ENCODE results near the gene ATP2C1.

ATP2C1 gene

DNA sequence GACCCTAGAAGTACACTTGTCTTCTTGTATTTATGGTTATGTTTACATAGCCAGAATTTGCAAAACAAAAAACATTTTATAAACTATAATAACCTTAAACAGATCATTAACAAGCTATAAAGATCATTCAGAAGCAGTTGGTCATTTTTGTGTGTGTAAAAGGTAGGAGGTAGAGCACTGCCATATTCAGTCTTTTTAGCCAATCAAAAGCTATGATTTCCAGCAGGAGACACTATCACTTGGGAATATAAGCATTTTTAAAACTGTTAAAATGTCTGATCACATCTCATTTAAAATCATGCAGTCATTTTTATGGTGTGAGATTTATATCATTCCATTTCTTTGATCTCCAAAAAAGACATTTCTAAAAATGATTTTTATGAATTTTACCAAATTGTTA is 42.6 kb upstream of the ATP2C1 start:
- DNase-seq (ENCODE audit: low read depth in 1 of 2, low spot score in 1 of 2) = no peak
- H3K27ac ChIP-seq (replicated peaks) = peak overlapping the region; percentile 91
- H3K4me3 ChIP-seq (replicated peaks; ENCODE audit: insufficient read depth, low read length) = peak overlapping the region; percentile 36
- no peaks in the 10 kb centered on the region for H3K27me3 ChIP-seq (ENCODE audit: insufficient read depth, poor library complexity, severe bottlenecking)
- TF ChIP-seq SPI1 (IDR thresholded peaks at IDR 0.05; ENCODE audit: borderline replicate concordance, low read depth) (no peak), POLR2AphosphoS5 (IDR thresholded peaks at IDR 0.05; ENCODE audit: low read depth) (no peak), GABPA (IDR thresholded peaks at IDR 0.05; ENCODE audit: low read depth) (no peak)
- TF ChIP-seq, protein P1, sequence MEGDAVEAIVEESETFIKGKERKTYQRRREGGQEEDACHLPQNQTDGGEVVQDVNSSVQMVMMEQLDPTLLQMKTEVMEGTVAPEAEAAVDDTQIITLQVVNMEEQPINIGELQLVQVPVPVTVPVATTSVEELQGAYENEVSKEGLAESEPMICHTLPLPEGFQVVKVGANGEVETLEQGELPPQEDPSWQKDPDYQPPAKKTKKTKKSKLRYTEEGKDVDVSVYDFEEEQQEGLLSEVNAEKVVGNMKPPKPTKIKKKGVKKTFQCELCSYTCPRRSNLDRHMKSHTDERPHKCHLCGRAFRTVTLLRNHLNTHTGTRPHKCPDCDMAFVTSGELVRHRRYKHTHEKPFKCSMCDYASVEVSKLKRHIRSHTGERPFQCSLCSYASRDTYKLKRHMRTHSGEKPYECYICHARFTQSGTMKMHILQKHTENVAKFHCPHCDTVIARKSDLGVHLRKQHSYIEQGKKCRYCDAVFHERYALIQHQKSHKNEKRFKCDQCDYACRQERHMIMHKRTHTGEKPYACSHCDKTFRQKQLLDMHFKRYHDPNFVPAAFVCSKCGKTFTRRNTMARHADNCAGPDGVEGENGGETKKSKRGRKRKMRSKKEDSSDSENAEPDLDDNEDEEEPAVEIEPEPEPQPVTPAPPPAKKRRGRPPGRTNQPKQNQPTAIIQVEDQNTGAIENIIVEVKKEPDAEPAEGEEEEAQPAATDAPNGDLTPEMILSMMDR (IDR thresholded peaks at IDR 0.05; ENCODE audit: insufficient read depth, low read length) = no peak
- TF ChIP-seq, protein P2, sequence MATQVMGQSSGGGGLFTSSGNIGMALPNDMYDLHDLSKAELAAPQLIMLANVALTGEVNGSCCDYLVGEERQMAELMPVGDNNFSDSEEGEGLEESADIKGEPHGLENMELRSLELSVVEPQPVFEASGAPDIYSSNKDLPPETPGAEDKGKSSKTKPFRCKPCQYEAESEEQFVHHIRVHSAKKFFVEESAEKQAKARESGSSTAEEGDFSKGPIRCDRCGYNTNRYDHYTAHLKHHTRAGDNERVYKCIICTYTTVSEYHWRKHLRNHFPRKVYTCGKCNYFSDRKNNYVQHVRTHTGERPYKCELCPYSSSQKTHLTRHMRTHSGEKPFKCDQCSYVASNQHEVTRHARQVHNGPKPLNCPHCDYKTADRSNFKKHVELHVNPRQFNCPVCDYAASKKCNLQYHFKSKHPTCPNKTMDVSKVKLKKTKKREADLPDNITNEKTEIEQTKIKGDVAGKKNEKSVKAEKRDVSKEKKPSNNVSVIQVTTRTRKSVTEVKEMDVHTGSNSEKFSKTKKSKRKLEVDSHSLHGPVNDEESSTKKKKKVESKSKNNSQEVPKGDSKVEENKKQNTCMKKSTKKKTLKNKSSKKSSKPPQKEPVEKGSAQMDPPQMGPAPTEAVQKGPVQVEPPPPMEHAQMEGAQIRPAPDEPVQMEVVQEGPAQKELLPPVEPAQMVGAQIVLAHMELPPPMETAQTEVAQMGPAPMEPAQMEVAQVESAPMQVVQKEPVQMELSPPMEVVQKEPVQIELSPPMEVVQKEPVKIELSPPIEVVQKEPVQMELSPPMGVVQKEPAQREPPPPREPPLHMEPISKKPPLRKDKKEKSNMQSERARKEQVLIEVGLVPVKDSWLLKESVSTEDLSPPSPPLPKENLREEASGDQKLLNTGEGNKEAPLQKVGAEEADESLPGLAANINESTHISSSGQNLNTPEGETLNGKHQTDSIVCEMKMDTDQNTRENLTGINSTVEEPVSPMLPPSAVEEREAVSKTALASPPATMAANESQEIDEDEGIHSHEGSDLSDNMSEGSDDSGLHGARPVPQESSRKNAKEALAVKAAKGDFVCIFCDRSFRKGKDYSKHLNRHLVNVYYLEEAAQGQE (IDR thresholded peaks at IDR 0.05; ENCODE audit: insufficient replicate concordance, low read depth) = no peak

DNA sequence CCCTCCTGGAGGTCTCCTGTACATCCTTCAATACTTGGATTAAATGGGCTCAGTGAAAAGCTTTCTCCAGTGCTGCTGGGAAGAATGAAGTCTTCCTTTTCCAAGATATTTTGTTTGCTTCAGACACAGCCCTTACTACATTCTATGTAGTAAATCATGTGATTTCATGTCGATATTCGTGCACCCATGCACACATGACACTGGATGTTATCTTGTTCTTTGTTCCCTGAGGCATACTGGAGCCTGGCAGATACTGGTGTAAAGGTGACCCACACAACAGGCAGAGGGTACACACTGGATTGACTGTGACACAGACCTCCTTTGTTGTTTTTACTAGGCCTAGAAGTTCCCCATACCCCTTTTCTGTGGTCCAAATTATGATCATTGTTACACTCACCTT is 40.3 kb upstream of the ATP2C1 start:
- no peaks in the 10 kb centered on the region for H3K27me3 ChIP-seq (ENCODE audit: insufficient read depth, poor library complexity, severe bottlenecking)
- peak overlapping the region; percentile 91 for H3K27ac ChIP-seq (replicated peaks)
- DNase-seq (ENCODE audit: low read depth in 1 of 2, low spot score in 1 of 2) = no peak
- TF ChIP-seq, protein P1 (IDR thresholded peaks at IDR 0.05; ENCODE audit: insufficient read depth, low read length) = no peak
- TF ChIP-seq, protein P2 (IDR thresholded peaks at IDR 0.05; ENCODE audit: insufficient replicate concordance, low read depth) = no peak
- no peak for TF ChIP-seq GABPA (IDR thresholded peaks at IDR 0.05; ENCODE audit: low read depth)
- H3K4me3 ChIP-seq (replicated peaks; ENCODE audit: insufficient read depth, low read length) = no peak overlapping the region

DNA sequence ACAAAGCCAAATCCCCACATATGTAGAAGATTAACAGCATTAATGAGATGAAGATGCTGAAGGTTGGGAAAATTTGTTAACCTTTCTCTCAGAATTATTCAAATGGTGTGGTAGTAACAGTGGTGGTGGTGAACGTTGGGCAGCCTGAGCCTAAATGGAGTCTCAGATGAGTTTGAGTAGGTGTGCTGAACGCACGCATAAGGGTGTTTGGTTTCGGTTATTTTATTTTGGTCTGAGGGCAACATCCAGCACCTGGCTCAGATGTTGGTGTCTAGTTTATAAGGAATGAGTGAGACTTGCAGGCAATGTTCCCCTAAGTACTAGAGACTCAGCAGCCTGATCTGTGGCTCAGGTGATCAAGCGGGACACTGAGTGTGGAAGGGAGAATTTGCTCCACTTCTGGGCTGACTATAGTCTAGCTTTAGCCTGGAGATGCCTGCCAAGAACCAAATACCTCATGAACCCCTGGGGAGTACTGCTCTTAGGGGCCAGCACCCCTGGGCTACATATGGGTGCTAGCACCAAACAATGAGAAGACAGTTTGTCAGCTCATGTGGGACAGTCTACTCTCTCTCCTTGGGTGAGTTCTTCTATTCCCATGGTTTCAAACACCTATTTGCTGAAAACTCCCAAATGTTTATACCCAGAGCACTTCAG is 39.5 kb upstream of the ATP2C1 start:
- H3K4me3 ChIP-seq (replicated peaks; ENCODE audit: insufficient read depth, low read length) = no peak overlapping the region

More for the DNA sequence above, 39.5 kb upstream of the ATP2C1 start:
- no peaks in the 10 kb centered on the region for H3K27me3 ChIP-seq (ENCODE audit: insufficient read depth, poor library complexity, severe bottlenecking)
- TF ChIP-seq SPI1 (IDR thresholded peaks at IDR 0.05; ENCODE audit: borderline replicate concordance, low read depth) (no peak), POLR2AphosphoS5 (IDR thresholded peaks at IDR 0.05; ENCODE audit: low read depth) (no peak), GABPA (IDR thresholded peaks at IDR 0.05; ENCODE audit: low read depth) (no peak)
- TF ChIP-seq, protein P2 (IDR thresholded peaks at IDR 0.05; ENCODE audit: insufficient replicate concordance, low read depth) = no peak
- TF ChIP-seq, protein P1 (IDR thresholded peaks at IDR 0.05; ENCODE audit: insufficient read depth, low read length) = no peak
- no peak for DNase-seq (ENCODE audit: low read depth in 1 of 2, low spot score in 1 of 2)
- H3K27ac ChIP-seq (replicated peaks) = no peak overlapping the region
